SK-N-SH (cell line): Measurements from ENCODE around the gene LSM5. TPM values are rescaled to one million over a fixed set of nuclear protein-coding genes. Genes with fewer than 3 reads are reported as not detected.

Source experiments
- CTCF ChIA-PET: fragments of 300-600, 350-600 bp; formaldehyde crosslinking; extraction: SDS; loops from one replicate; lab custom pipeline; 2021; lab: Yijun Ruan, JAX
- POLR2A ChIA-PET: fragments of 350-600 bp; sonication (Branson Sonifier 250); formaldehyde crosslinking; extraction: SDS; loops from one replicate; lab custom pipeline; 2020; ENCODE audit warnings: antibody characterized with exemption, inconsistent platforms; lab: Yijun Ruan, JAX
- DNase-seq: peaks from one replicate; pipeline ENCODE4 v3.0.0; 2012
- H2AFZ ChIP-seq: fragments of 200-600 bp; sonication (generic); 2 replicates; pipeline ENCODE4 v1.8.1; 2016; ENCODE audit warnings: antibody characterized with exemption, mild to moderate bottlenecking, low read depth
- H3F3A ChIP-seq: fragments of 200-600 bp; sonication (generic); replicated peaks from 2 replicates; pipeline ENCODE3; 2016; ENCODE audit warnings: antibody characterized with exemption, mild to moderate bottlenecking; ENCODE audit not compliant: insufficient read depth
- H3K27ac ChIP-seq, 2 experiments: fragments of 200-500 bp in 1 of 2; fragments of 200-600 bp in 1 of 2; sonication (Bioruptor generic) in 1 of 2; sonication (generic), shearing (Covaris generic) in 1 of 2; 2 replicates each; pipeline versions ENCODE4 v1.5.1 to v1.6.1; 2014 to 2016; ENCODE audit warnings: low read depth in 2 of 2, inconsistent platforms in 1 of 2, low read length in 1 of 2, mild to moderate bottlenecking in 1 of 2, mixed read lengths in 1 of 2
- H3K27me3 ChIP-seq: fragments of 200-600 bp; sonication (generic), shearing (Covaris generic); 2 replicates; pipeline ENCODE4 v1.6.1; 2016; ENCODE audit warnings: mixed run types; ENCODE audit not compliant: insufficient read depth
- H3K36me3 ChIP-seq, 2 experiments: fragments of 200-500 bp in 1 of 2; fragments of 200-600 bp in 1 of 2; sonication (Bioruptor generic) in 1 of 2; sonication (generic) in 1 of 2; replicated peaks in 1 of 2; 2 replicates each; pipeline versions ENCODE3 to v1.5.1; 2014 to 2016; ENCODE audit warnings: low read length in 1 of 2, mild to moderate bottlenecking in 1 of 2; ENCODE audit not compliant: insufficient read depth in 2 of 2, control insufficient read depth in 1 of 2
- H3K4me1 ChIP-seq, 2 experiments: fragments of 200-500 bp in 1 of 2; fragments of 200-600 bp in 1 of 2; sonication (Bioruptor generic) in 1 of 2; sonication (generic), shearing (Covaris generic) in 1 of 2; 2 replicates each; pipeline versions ENCODE4 v1.5.1 to v1.6.1; 2014 to 2016; ENCODE audit warnings: low read depth in 1 of 2, low read length in 1 of 2, mixed run types in 1 of 2; ENCODE audit not compliant: insufficient read depth in 2 of 2, control insufficient read depth in 1 of 2
- H3K4me2 ChIP-seq: fragments of 200-600 bp; sonication (generic), shearing (Covaris generic); 2 replicates; pipeline ENCODE4 v1.6.1; 2017; ENCODE audit warnings: mixed run types
- H3K4me3 ChIP-seq, 2 experiments: fragments of 200-500 bp in 1 of 2; fragments of 200-600 bp in 1 of 2; sonication (Bioruptor generic) in 1 of 2; sonication (generic), shearing (Covaris generic) in 1 of 2; 2 replicates each; pipeline versions ENCODE4 v1.5.1 to v1.8.1; 2014 to 2016; ENCODE audit warnings: low read depth in 2 of 2, inconsistent platforms in 1 of 2, low read length in 1 of 2, mild to moderate bottlenecking in 1 of 2, mixed read lengths in 1 of 2, moderate library complexity in 1 of 2
- H3K79me2 ChIP-seq: fragments of 200-600 bp; sonication (generic); 2 replicates; pipeline ENCODE4 v1.8.1; 2017; ENCODE audit warnings: mild to moderate bottlenecking; ENCODE audit not compliant: insufficient read depth
- H3K9ac ChIP-seq: fragments of 200-600 bp; sonication (generic); 2 replicates; pipeline ENCODE4 v1.6.1; 2017; ENCODE audit warnings: mixed run types
- H3K9me2 ChIP-seq: fragments of 200-600 bp; sonication (generic); 2 replicates; pipeline ENCODE4 v1.6.1; 2017; ENCODE audit warnings: mixed run types
- H3K9me3 ChIP-seq: fragments of 200-600 bp; sonication (generic); 2 replicates; pipeline ENCODE4 v1.6.1; 2017; ENCODE audit warnings: mixed run types, mild to moderate bottlenecking, moderate library complexity
- H4K20me1 ChIP-seq: fragments of 200-600 bp; sonication (generic); 2 replicates; pipeline ENCODE4 v1.6.1; 2017; ENCODE audit warnings: mild to moderate bottlenecking, mixed run types; ENCODE audit not compliant: insufficient read depth
- FOSL2 ChIP-seq: IDR thresholded peaks from 2 replicates; pipeline ENCODE4 v1.4.0; 2012; ENCODE audit warnings: low read depth, mild to moderate bottlenecking, moderate library complexity, borderline replicate concordance
- GABPA ChIP-seq: IDR thresholded peaks from 2 replicates; pipeline ENCODE4 v1.4.0; 2012; ENCODE audit warnings: low read depth, mild to moderate bottlenecking
- GATA2 ChIP-seq: sonication (generic); formaldehyde crosslinking; IDR thresholded peaks from 2 replicates; pipeline ENCODE4 v1.5.0; 2020; ENCODE audit warnings: mild to moderate bottlenecking, missing genetic modification reagents
- MEF2A ChIP-seq: IDR thresholded peaks from 2 replicates; pipeline ENCODE4 v1.4.0; 2012; ENCODE audit warnings: low read depth, borderline replicate concordance
- MXI1 ChIP-seq: IDR thresholded peaks from 2 replicates; pipeline ENCODE4 v1.6.1; 2012; ENCODE audit warnings: mild to moderate bottlenecking, low read depth, low read length, improper control_type of control experiment
- NFIC ChIP-seq: IDR thresholded peaks from 2 replicates; pipeline ENCODE4 v1.4.0; 2012; ENCODE audit warnings: borderline replicate concordance
- NRF1 ChIP-seq: IDR thresholded peaks from 2 replicates; pipeline ENCODE4 v1.6.1; 2012; ENCODE audit warnings: low read depth, mild to moderate bottlenecking, low read length
- RAD21 ChIP-seq: IDR thresholded peaks from 2 replicates; pipeline ENCODE4 v1.6.1; 2012; ENCODE audit warnings: mild to moderate bottlenecking, low read length
- RFX5 ChIP-seq: IDR thresholded peaks from 2 replicates; pipeline ENCODE4 v1.6.1; 2012; ENCODE audit warnings: mild to moderate bottlenecking, improper control_type of control experiment, low read length
- TAF1 ChIP-seq: IDR thresholded peaks from 2 replicates; pipeline ENCODE4 v1.6.1; 2012; ENCODE audit warnings: low read depth, mild to moderate bottlenecking, low read length, moderate library complexity, borderline replicate concordance
- TCF12 ChIP-seq: IDR thresholded peaks from 2 replicates; pipeline ENCODE4 v1.4.0; 2012
- TEAD4 ChIP-seq: IDR thresholded peaks from 2 replicates; pipeline ENCODE4 v1.4.0; 2012; ENCODE audit warnings: mild to moderate bottlenecking, borderline replicate concordance; ENCODE audit not compliant: insufficient read depth
- WGBS: methylation state at CpG from one replicate; pipeline ENCODE4 v1.1.6; 2017; ENCODE audit warnings: low lambda C conversion rate; 5-methylcytosine and 5-hydroxymethylcytosine counted together
- polyA plus RNA-seq, 3 experiments: library from polyadenylated mRNA; depleted of rRNA; stranded (reverse); fragments of >200 nt; gene quantifications; 2 replicates each; pipeline ENCODE4 v1.2.3, GENCODE V29; 2012
- TF ChIP-seq, protein P1 (sequence below): IDR thresholded peaks from 2 replicates; pipeline ENCODE4 v1.4.0; 2012; ENCODE audit warnings: low read depth
- TF ChIP-seq, protein P2 (sequence below): IDR thresholded peaks from 2 replicates; pipeline ENCODE4; 2012
- TF ChIP-seq, protein P3 (sequence below): fragments of 150-350 bp; IDR thresholded peaks from 2 replicates; pipeline ENCODE4 v1.6.1; 2016; ENCODE audit warnings: mild to moderate bottlenecking, low read depth, low read length
- TF ChIP-seq, protein P4 (sequence below): fragments of 200-600 bp; sonication (generic); IDR thresholded peaks from 2 replicates; pipeline ENCODE4 v1.6.1; 2017; ENCODE audit warnings: antibody characterized with exemption, mild to moderate bottlenecking, moderate library complexity

LSM5 gene
- polyA plus RNA-seq, 1 of the 3 experiments (the other 2 are of a cell fraction), result 21.2 TPM

DNA sequence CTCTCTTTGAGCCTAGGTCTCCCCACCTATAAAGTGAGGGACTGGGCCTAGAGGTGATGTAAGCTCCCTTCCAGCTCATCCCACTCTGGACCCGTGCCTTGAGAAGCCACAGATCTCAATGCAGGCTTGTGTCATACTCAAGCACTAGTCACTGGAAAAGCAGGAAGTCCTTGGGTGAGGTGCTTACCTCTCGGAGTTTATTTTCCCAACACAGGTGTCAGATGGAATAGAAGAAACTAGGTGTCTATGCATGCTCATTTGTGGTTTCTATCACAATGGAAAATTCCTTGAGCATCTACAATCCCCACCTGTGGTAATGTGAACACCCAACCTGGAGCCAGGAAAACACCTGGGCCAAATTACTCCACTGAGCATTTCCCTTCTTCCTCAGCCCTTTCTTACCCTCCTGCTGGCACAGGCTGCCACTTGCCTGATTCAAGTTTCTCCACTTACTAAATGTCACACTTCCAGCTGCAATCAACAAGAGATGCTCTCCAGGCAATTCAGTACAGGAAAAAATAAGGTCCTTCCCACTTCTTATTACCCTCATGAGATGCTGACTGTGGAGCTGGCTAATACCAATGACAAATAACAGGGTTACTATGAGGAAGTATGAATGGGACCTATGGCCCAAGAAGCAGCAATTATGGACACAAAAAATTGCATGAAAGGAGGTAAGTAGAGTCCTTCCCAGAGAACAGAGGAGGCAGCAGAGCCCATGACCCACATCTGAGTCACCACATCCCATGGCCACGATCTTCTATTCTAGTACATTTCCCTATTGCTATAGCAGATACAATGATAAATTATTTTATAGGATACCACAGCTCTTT is 13.1 kb downstream of the LSM5 start:
- Histone ChIP-seq H2AFZ (no peak overlapping the region), H3K79me2 (no peaks in the 10 kb centered on the region), H3K4me3 (no peak overlapping the region), H3K27ac (no peak overlapping the region), H3K9me2 (no peaks in the 10 kb centered on the region), H3K4me1 (peaks cover 0 to 9% of the 10 kb centered on the region in 2 experiments; a peak in 2 of 4 replicates), H4K20me1 (no peaks in the 10 kb centered on the region), H3K9me3 (no peaks in the 10 kb centered on the region), H3K9ac (no peak overlapping the region), H3K27me3 (peaks cover 8% of the 10 kb centered on the region; the same call in 1 of the 2 replicates), H3F3A (no peaks in the 10 kb centered on the region), H3K36me3 (no peaks in the 10 kb centered on the region), H3K4me2 (no peak overlapping the region)
- ChIA-PET POLR2A (no interaction called here), CTCF (interaction anchor here (3.3 to 8.7 kb wide), 2 partner anchors 12 to 268 kb away, joined by 29 to 163 read pairs; partner anchors contain the start of gene LSM5)
- WGBS, result 11% methylated on average over 3 of the region's 3 CpGs
- no peak for TF ChIP-seq NFIC
- TF ChIP-seq FOSL2, result no peak
- TF ChIP-seq, protein P1, sequence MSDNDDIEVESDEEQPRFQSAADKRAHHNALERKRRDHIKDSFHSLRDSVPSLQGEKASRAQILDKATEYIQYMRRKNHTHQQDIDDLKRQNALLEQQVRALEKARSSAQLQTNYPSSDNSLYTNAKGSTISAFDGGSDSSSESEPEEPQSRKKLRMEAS, result no peak
- TF ChIP-seq TCF12, result no peak
- TF ChIP-seq MEF2A, result no peak
- TF ChIP-seq RAD21, result no peak
- TF ChIP-seq TAF1, result no peak
- no peak for TF ChIP-seq RFX5
- TF ChIP-seq GABPA, result no peak
- no peak for TF ChIP-seq TEAD4
- TF ChIP-seq, protein P2, sequence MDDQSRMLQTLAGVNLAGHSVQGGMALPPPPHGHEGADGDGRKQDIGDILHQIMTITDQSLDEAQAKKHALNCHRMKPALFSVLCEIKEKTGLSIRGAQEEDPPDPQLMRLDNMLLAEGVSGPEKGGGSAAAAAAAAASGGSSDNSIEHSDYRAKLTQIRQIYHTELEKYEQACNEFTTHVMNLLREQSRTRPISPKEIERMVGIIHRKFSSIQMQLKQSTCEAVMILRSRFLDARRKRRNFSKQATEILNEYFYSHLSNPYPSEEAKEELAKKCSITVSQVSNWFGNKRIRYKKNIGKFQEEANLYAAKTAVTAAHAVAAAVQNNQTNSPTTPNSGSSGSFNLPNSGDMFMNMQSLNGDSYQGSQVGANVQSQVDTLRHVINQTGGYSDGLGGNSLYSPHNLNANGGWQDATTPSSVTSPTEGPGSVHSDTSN, result no peak
- TF ChIP-seq GATA2 (CRISPR knock-in tag), result no peak
- no peak for TF ChIP-seq NRF1
- TF ChIP-seq, protein P3, sequence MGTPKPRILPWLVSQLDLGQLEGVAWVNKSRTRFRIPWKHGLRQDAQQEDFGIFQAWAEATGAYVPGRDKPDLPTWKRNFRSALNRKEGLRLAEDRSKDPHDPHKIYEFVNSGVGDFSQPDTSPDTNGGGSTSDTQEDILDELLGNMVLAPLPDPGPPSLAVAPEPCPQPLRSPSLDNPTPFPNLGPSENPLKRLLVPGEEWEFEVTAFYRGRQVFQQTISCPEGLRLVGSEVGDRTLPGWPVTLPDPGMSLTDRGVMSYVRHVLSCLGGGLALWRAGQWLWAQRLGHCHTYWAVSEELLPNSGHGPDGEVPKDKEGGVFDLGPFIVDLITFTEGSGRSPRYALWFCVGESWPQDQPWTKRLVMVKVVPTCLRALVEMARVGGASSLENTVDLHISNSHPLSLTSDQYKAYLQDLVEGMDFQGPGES, result no peak
- no peak for DNase-seq

DNA sequence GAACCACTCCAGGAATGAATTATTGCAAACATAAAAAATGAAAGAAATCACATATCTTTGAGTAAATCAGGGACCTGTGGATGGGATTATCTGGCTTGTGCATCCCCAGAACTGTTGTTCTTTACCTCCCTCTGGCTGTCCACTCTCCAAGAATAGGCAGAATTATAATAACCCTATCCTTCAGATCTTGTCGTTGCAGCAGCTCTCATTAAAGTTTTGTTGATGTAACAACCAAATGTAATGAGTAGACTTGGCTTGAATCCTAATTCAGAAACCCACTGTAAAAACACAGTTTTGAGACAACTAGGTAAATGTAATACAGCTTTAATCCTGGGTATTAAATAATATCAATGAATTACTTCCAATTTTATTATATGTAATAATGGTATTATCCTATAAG is 16.2 kb downstream of the LSM5 start:
- DNase-seq, result no peak
- H3F3A ChIP-seq, result no peaks in the 10 kb centered on the region
- no peak overlapping the region for H2AFZ ChIP-seq
- H3K27ac ChIP-seq, result no peak overlapping the region
- CTCF ChIA-PET, result interaction anchor here (0.7 to 8.7 kb wide), 3 partner anchors 25 to 942 kb away, joined by 3 to 163 read pairs (median 3); no protein-coding TSS in a partner anchor
- H3K36me3 ChIP-seq, result no peaks in the 10 kb centered on the region
- H3K9me3 ChIP-seq, result no peaks in the 10 kb centered on the region
- POLR2A ChIA-PET, result no interaction called here
- 17% methylated on average over 1 of the region's 1 CpG for WGBS
- H3K4me1 ChIP-seq, result no peaks in the 10 kb centered on the region
- H4K20me1 ChIP-seq, result no peaks in the 10 kb centered on the region
- H3K4me3 ChIP-seq, result no peak overlapping the region
- no peaks in the 10 kb centered on the region for H3K79me2 ChIP-seq
- no peaks in the 10 kb centered on the region for H3K9me2 ChIP-seq
- H3K9ac ChIP-seq, result no peak overlapping the region
- H3K27me3 ChIP-seq, result peaks cover 8% of the 10 kb centered on the region; the same call in 1 of the 2 replicates
- TF ChIP-seq MXI1 (no peak), NFIC (no peak), TEAD4 (no peak), GATA2 (CRISPR knock-in tag) (no peak)
- TF ChIP-seq, protein P2, result no peak
- TF ChIP-seq, protein P1, result no peak
- TF ChIP-seq, protein P4, sequence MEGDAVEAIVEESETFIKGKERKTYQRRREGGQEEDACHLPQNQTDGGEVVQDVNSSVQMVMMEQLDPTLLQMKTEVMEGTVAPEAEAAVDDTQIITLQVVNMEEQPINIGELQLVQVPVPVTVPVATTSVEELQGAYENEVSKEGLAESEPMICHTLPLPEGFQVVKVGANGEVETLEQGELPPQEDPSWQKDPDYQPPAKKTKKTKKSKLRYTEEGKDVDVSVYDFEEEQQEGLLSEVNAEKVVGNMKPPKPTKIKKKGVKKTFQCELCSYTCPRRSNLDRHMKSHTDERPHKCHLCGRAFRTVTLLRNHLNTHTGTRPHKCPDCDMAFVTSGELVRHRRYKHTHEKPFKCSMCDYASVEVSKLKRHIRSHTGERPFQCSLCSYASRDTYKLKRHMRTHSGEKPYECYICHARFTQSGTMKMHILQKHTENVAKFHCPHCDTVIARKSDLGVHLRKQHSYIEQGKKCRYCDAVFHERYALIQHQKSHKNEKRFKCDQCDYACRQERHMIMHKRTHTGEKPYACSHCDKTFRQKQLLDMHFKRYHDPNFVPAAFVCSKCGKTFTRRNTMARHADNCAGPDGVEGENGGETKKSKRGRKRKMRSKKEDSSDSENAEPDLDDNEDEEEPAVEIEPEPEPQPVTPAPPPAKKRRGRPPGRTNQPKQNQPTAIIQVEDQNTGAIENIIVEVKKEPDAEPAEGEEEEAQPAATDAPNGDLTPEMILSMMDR, result no peak
- no peak overlapping the region for H3K4me2 ChIP-seq
